ENCODE measurements around the gene PHLDB2. TPM values are rescaled to one million over a fixed set of nuclear protein-coding genes. Genes with fewer than 3 reads are reported as not detected.

The PHLDB2 gene
- total and polyA plus RNA-seq, 2 of the 8 experiments (the other 6 are each of a cell fraction or from before 2014, with no cell fraction given), result 5.8 to 22.6 TPM

GRCh38 chr3:112011376-112011940, 152.4 kb downstream of the PHLDB2 start:
- Histone ChIP-seq H3K9me3 (ENCODE audit: insufficient read depth in 2 of 2, low read depth in 1 of 2, low read length in 1 of 2) (no peaks in the 10 kb centered on the region), H2BK12ac (ENCODE audit: low read depth, low read length) (no peak overlapping the region), H3K56ac (replicated peaks; ENCODE audit: insufficient read length, low read depth, low read length) (no peak overlapping the region), H3K18ac (ENCODE audit: extremely low read depth, low read length) (no peak overlapping the region), H2AFZ (ENCODE audit: low read length) (no peak overlapping the region), H3K14ac (ENCODE audit: insufficient read length) (no peak overlapping the region), H3K23ac (ENCODE audit: insufficient read length) (no peak overlapping the region), H3K4me2 (ENCODE audit: insufficient read depth in 1 of 2, low read depth in 2 of 2, low read length in 2 of 2) (no peak overlapping the region), H3K9ac (replicated peaks in 1 of 4; ENCODE audit: extremely low read depth in 1 of 4, low read depth in 3 of 4, low read length in 3 of 4) (no peak overlapping the region), H4K20me1 (replicated peaks in 1 of 2; ENCODE audit: control insufficient read depth in 1 of 2, insufficient read depth in 2 of 2, low read length in 2 of 2) (no peaks in the 10 kb centered on the region), H2BK120ac (replicated peaks; ENCODE audit: low read depth, low read length) (no peak overlapping the region), H4K8ac (ENCODE audit: extremely low read depth, insufficient read depth, low read length) (no peak overlapping the region), H4K5ac (ENCODE audit: insufficient read length, low read depth, low read length) (no peak overlapping the region), H3K4me3 (ENCODE audit: extremely low read depth in 1 of 4, insufficient read depth in 2 of 4, low read depth in 3 of 4, low read length in 4 of 4) (no peak overlapping the region), H3K23me2 (ENCODE audit: low read depth, low read length) (no peaks in the 10 kb centered on the region; the same call in 1 of the 2 replicates), H4K91ac (replicated peaks; ENCODE audit: insufficient read length, low read length) (no peak overlapping the region), H2AK5ac (ENCODE audit: low read depth, low read length) (no peak overlapping the region), H3K27me3 (replicated peaks in 1 of 4; ENCODE audit: control insufficient read depth in 3 of 4, extremely low read depth in 1 of 4, insufficient read depth in 3 of 4, low read length in 3 of 4) (no peaks in the 10 kb centered on the region), H2BK20ac (ENCODE audit: low read length) (no peak overlapping the region), H2BK15ac (ENCODE audit: low read length) (no peak overlapping the region), H3K79me2 (ENCODE audit: control insufficient read depth in 1 of 2, insufficient read depth in 2 of 2, low read length in 2 of 2) (no peaks in the 10 kb centered on the region), H2BK5ac (ENCODE audit: low read depth, low read length) (no peak overlapping the region), H3K4me1 (replicated peaks in 1 of 4; ENCODE audit: control insufficient read depth in 3 of 4, insufficient read depth in 4 of 4, low read length in 3 of 4) (no peaks in the 10 kb centered on the region), H3K79me1 (ENCODE audit: low read depth, low read length) (no peaks in the 10 kb centered on the region), H3K27ac (ENCODE audit: low read depth, low read length) (no peak overlapping the region), H3K36me3 (ENCODE audit: control insufficient read depth in 2 of 4, insufficient read depth in 4 of 4, low read length in 3 of 4) (no peaks in the 10 kb centered on the region), H3K4ac (replicated peaks; ENCODE audit: insufficient read length, low read depth, low read length) (no peak overlapping the region)
- DNase-seq (ENCODE audit: low read depth in 1 of 2, low spot score in 2 of 2) (no peak), FAIRE-seq (no peak)
- 81% methylated on average over 6 of the region's 6 CpGs; no CpG with 5 or more reads in 1 of the 2 experiments for WGBS, 2 experiments (ENCODE audit: extremely low coverage in 1 of 2, insufficient coverage in 1 of 2, insufficient read length in 1 of 2, insufficient replicate concordance in 2 of 2, low coverage in 1 of 2, low lambda C conversion rate in 2 of 2, missing lambda C conversion rate in 1 of 2)
- ChIA-PET CTCF (ENCODE audit: partially characterized antibody) (interaction anchor here (0.9 to 12.0 kb wide), 9 partner anchors 10 to 294 kb away, joined by 3 to 384 read pairs (median 8); partner anchors contain the start of gene TAGLN3), POLR2A (ENCODE audit: partially characterized antibody) (interaction anchor here (1.2 kb wide), 1 partner anchor 33 kb away, joined by 3 read pairs; the partner anchor contains the start of gene ABHD10)
- TF ChIP-seq TBP (IDR thresholded peaks at IDR 0.05; ENCODE audit: low read depth, low read length), result no peak
- TF ChIP-seq CHD2 (IDR thresholded peaks at IDR 0.05; ENCODE audit: low read length), result no peak
- no peak for TF ChIP-seq HDAC6 (IDR thresholded peaks at IDR 0.05; ENCODE audit: low read depth, low read length)
- TF ChIP-seq POU5F1 (IDR thresholded peaks at IDR 0.05; ENCODE audit: low read depth, low read length), result no peak
- TF ChIP-seq POLR2A (IDR thresholded peaks at IDR 0.05; ENCODE audit: control extremely low read depth in 1 of 2, low read depth in 2 of 2, low read length in 2 of 2), result no peak
- TF ChIP-seq SIRT6 (IDR thresholded peaks at IDR 0.05; ENCODE audit: low read length), result no peak
- TF ChIP-seq BACH1 (IDR thresholded peaks at IDR 0.05; ENCODE audit: low read length), result no peak
- no peak for TF ChIP-seq RFX5 (IDR thresholded peaks at IDR 0.05; ENCODE audit: borderline replicate concordance, low read depth, low read length)
- TF ChIP-seq CTBP2 (IDR thresholded peaks at IDR 0.05; ENCODE audit: borderline replicate concordance, insufficient read depth, insufficient read length, low read length), result no peak
- no peak for TF ChIP-seq RAD21 (IDR thresholded peaks at IDR 0.05 in 1 of 2, conservative IDR thresholded peaks at IDR 0.05 in 1 of 2; ENCODE audit: low read depth in 2 of 2, low read length in 2 of 2)
- no peak for TF ChIP-seq CREB1 (IDR thresholded peaks at IDR 0.05)
- no peak for TF ChIP-seq POLR2AphosphoS5 (IDR thresholded peaks at IDR 0.05; ENCODE audit: low read depth, low read length)
- TF ChIP-seq BCL11A (IDR thresholded peaks at IDR 0.05; ENCODE audit: low read depth in 2 of 2, low read length in 2 of 2), result no peak
- TF ChIP-seq MAFK (IDR thresholded peaks at IDR 0.05; ENCODE audit: low read depth, low read length), result no peak

Data from H1 (cell line).